Esophagus squamous epithelium (tissue), 4 donors: Measurements from ENCODE around the gene DNAJC22.

ENCODE experiments used
- POLR2A ChIP-seq, 4 donors: fragments of 450-650 bp; IDR thresholded peaks; one replicate each; pipeline ENCODE4 v1.6.1; 2017; ENCODE audit warnings: antibody characterized with exemption in 4 of 4, mild to moderate bottlenecking in 4 of 4, moderate library complexity in 3 of 4
- TF ChIP-seq, protein P1 (sequence below), 6 experiments: fragments of 450-650 bp in 4 of 6; fragments of 200-600 bp in 2 of 6; sonication (generic) in 2 of 6; IDR thresholded peaks; one replicate each; pipeline ENCODE4 v1.5.1; 2016 to 2019; ENCODE audit warnings: antibody characterized with exemption in 6 of 6, mild to moderate bottlenecking in 4 of 6, moderate library complexity in 4 of 6

- TF ChIP-seq, protein P1, sequence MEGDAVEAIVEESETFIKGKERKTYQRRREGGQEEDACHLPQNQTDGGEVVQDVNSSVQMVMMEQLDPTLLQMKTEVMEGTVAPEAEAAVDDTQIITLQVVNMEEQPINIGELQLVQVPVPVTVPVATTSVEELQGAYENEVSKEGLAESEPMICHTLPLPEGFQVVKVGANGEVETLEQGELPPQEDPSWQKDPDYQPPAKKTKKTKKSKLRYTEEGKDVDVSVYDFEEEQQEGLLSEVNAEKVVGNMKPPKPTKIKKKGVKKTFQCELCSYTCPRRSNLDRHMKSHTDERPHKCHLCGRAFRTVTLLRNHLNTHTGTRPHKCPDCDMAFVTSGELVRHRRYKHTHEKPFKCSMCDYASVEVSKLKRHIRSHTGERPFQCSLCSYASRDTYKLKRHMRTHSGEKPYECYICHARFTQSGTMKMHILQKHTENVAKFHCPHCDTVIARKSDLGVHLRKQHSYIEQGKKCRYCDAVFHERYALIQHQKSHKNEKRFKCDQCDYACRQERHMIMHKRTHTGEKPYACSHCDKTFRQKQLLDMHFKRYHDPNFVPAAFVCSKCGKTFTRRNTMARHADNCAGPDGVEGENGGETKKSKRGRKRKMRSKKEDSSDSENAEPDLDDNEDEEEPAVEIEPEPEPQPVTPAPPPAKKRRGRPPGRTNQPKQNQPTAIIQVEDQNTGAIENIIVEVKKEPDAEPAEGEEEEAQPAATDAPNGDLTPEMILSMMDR (IDR thresholded peaks at IDR 0.05) = peak in 4 of 6 experiments; percentile 29 to 39 (median 33)
- TF ChIP-seq POLR2A (IDR thresholded peaks at IDR 0.05) = peak in 3 of 4 donors; percentile 36 to 75 (median 50)
Measured at GRCh38 chr12:49366652-49367380, 20.1 kb downstream of the DNAJC22 start.
